ACC112 (cell line): ENCODE data around the gene IL21R.

ENCODE experiments used
- H2AFZ ChIP-seq: fragments of 200-600 bp; sonication (generic); one replicate; pipeline ENCODE4 v1.6.0; 2017; ENCODE audit warnings: antibody characterized with exemption, low read length; ENCODE audit not compliant: unreplicated experiment
- H3K27ac ChIP-seq: fragments of 200-600 bp; sonication (generic); 2 replicates; pipeline ENCODE4 v1.5.1; 2014; ENCODE audit warnings: low read depth, mild to moderate bottlenecking, antibody characterized with exemption, low read length, moderate library complexity
- H3K27me3 ChIP-seq: fragments of 200-600 bp; sonication (generic); 2 replicates; pipeline ENCODE4 v1.6.1; 2014; ENCODE audit warnings: mild to moderate bottlenecking, antibody characterized with exemption, low read length, moderate library complexity, mixed read lengths; ENCODE audit not compliant: insufficient read depth
- H3K36me3 ChIP-seq: fragments of 200-600 bp; sonication (generic); 2 replicates; pipeline ENCODE4 v1.6.1; 2016; ENCODE audit warnings: mild to moderate bottlenecking, antibody characterized with exemption, low read length, moderate library complexity, mixed read lengths; ENCODE audit not compliant: insufficient read depth
- H3K4me1 ChIP-seq: fragments of 200-600 bp; sonication (generic); one replicate; pipeline ENCODE4 v1.6.1; 2016; ENCODE audit warnings: low read length, mixed read lengths; ENCODE audit not compliant: insufficient read depth, unreplicated experiment, control insufficient read depth
- H3K4me3 ChIP-seq: fragments of 200-600 bp; sonication (generic); 2 replicates; pipeline ENCODE4 v1.5.1; 2014; ENCODE audit warnings: mild to moderate bottlenecking, low read depth, low read length
- H3K79me2 ChIP-seq: fragments of 200-600 bp; sonication (generic); one replicate; pipeline ENCODE4 v1.6.0; 2016; ENCODE audit warnings: low read length; ENCODE audit not compliant: control insufficient read depth, unreplicated experiment, insufficient read depth

The IL21R gene

GRCh38 chr16:27436065-27436464, 34.1 kb downstream of the IL21R start:
- Histone ChIP-seq H3K27ac (no peak overlapping the region), H3K27me3 (no peaks in the 10 kb centered on the region), H3K4me1 (peaks cover 12% of the 10 kb centered on the region), H3K79me2 (no peaks in the 10 kb centered on the region), H3K36me3 (no peaks in the 10 kb centered on the region), H3K4me3 (no peak overlapping the region), H2AFZ (no peak overlapping the region)

- Histone ChIP-seq H3K27me3 (no peaks in the 10 kb centered on the region), H3K36me3 (no peaks in the 10 kb centered on the region), H3K4me3 (no peak overlapping the region), H2AFZ (no peak overlapping the region), H3K79me2 (no peaks in the 10 kb centered on the region), H3K4me1 (peaks cover 9% of the 10 kb centered on the region), H3K27ac (no peak overlapping the region)
Measured at GRCh38 chr16:27436921-27437650, 35.1 kb downstream of the IL21R start.

GRCh38 chr16:27437946-27438345, 36.0 kb downstream of the IL21R start:
- no peak overlapping the region for H3K27ac ChIP-seq
- H3K79me2 ChIP-seq: no peaks in the 10 kb centered on the region
- no peak overlapping the region for H3K4me3 ChIP-seq
- H3K27me3 ChIP-seq: no peaks in the 10 kb centered on the region
- peaks cover under 1% of the 10 kb centered on the region for H3K4me1 ChIP-seq
- H3K36me3 ChIP-seq: no peaks in the 10 kb centered on the region
- no peak overlapping the region for H2AFZ ChIP-seq

GRCh38 chr16:27439271-27440018, 37.5 kb downstream of the IL21R start:
- H2AFZ ChIP-seq: no peak overlapping the region
- H3K79me2 ChIP-seq: no peaks in the 10 kb centered on the region

GRCh38 chr16:27441276-27441675, 39.3 kb downstream of the IL21R start:
- no peak overlapping the region for H3K4me3 ChIP-seq
- H3K79me2 ChIP-seq: no peaks in the 10 kb centered on the region
- no peaks in the 10 kb centered on the region for H3K27me3 ChIP-seq
- H2AFZ ChIP-seq: no peak overlapping the region
- H3K36me3 ChIP-seq: peaks cover 6% of the 10 kb centered on the region; the same call in 1 of the 2 replicates
- H3K4me1 ChIP-seq: peaks cover 2% of the 10 kb centered on the region
- no peak overlapping the region for H3K27ac ChIP-seq

More at GRCh38 chr16:27439271-27440018, 37.5 kb downstream of the IL21R start:
- H3K27me3 ChIP-seq: no peaks in the 10 kb centered on the region
- no peaks in the 10 kb centered on the region for H3K36me3 ChIP-seq
- peaks cover 2% of the 10 kb centered on the region for H3K4me1 ChIP-seq
- H3K27ac ChIP-seq: no peak overlapping the region
- H3K4me3 ChIP-seq: no peak overlapping the region

GRCh38 chr16:27441998-27442397, 40.0 kb downstream of the IL21R start:
- Histone ChIP-seq H3K4me3 (no peak overlapping the region), H2AFZ (no peak overlapping the region), H3K4me1 (peaks cover 2% of the 10 kb centered on the region), H3K36me3 (peaks cover 6% of the 10 kb centered on the region; the same call in 1 of the 2 replicates), H3K27me3 (no peaks in the 10 kb centered on the region), H3K79me2 (no peaks in the 10 kb centered on the region), H3K27ac (no peak overlapping the region)

- no peaks in the 10 kb centered on the region for H3K79me2 ChIP-seq
- no peaks in the 10 kb centered on the region for H3K27me3 ChIP-seq
- H3K4me1 ChIP-seq: peaks cover 2% of the 10 kb centered on the region
- no peak overlapping the region for H3K27ac ChIP-seq
- peaks cover 6% of the 10 kb centered on the region; the same call in 1 of the 2 replicates for H3K36me3 ChIP-seq
- no peak overlapping the region for H3K4me3 ChIP-seq
- H2AFZ ChIP-seq: no peak overlapping the region
Measured at GRCh38 chr16:27444015-27444414, 42.0 kb downstream of the IL21R start.

GRCh38 chr16:27444470-27444869, 42.5 kb downstream of the IL21R start:
- Histone ChIP-seq H3K27me3 (no peaks in the 10 kb centered on the region), H3K27ac (no peak overlapping the region), H3K36me3 (peaks cover 6% of the 10 kb centered on the region; the same call in 1 of the 2 replicates), H3K79me2 (no peaks in the 10 kb centered on the region), H3K4me3 (no peak overlapping the region), H2AFZ (no peak overlapping the region), H3K4me1 (peaks cover 2% of the 10 kb centered on the region)

GRCh38 chr16:27445502-27446175, 43.7 kb downstream of the IL21R start:
- H2AFZ ChIP-seq: no peak overlapping the region
- H3K36me3 ChIP-seq: peaks cover 6% of the 10 kb centered on the region; the same call in 1 of the 2 replicates
- no peak overlapping the region for H3K27ac ChIP-seq
- H3K4me3 ChIP-seq: no peak overlapping the region
- H3K27me3 ChIP-seq: no peaks in the 10 kb centered on the region
- H3K79me2 ChIP-seq: no peaks in the 10 kb centered on the region
- H3K4me1 ChIP-seq: peaks cover 8% of the 10 kb centered on the region

GRCh38 chr16:27446721-27447120, 44.7 kb downstream of the IL21R start:
- no peaks in the 10 kb centered on the region for H3K27me3 ChIP-seq
- H3K4me1 ChIP-seq: peaks cover 10% of the 10 kb centered on the region
- H3K36me3 ChIP-seq: peaks cover 6% of the 10 kb centered on the region; the same call in 1 of the 2 replicates
- H3K27ac ChIP-seq: no peak overlapping the region
- H3K4me3 ChIP-seq: no peak overlapping the region
- H2AFZ ChIP-seq: no peak overlapping the region
- no peaks in the 10 kb centered on the region for H3K79me2 ChIP-seq
